ENCODE results near the gene ETV3L. TPM values are rescaled to one million over a fixed set of nuclear protein-coding genes. Genes with fewer than 3 reads are reported as not detected.

The ETV3L gene
- total RNA-seq, 4 donors from 2014 or later: not detected

GRCh38 chr1:157110686-157111085 is 11.1 kb upstream of the ETV3L start:
- in situ Hi-C loops (cut with MboI; ENCODE audit: low sequenced_read_pairs in 4 of 4): no loop called here

DNA sequence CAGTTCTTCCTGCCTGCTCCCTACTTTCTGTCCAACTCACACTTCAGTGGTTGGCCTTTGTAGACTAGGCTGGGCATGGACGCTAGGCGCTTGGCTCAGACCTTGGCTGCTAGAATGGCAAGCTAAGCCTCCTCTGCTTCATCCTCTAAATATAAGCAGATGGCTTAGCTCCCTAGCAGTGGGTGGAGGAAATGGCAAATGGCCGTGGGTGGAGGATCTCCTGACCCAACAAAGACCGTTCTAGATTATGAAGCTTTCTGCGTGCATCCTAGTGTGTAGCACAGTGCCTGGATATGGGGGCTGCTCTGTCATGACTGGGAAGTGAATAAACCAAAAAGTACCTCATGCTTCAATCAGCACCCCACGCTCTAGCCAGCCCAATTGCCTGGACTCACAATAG is 10.4 kb upstream of the ETV3L start:
- DNase-seq (no peak), ATAC-seq (no peak)
- no peaks in the 10 kb centered on the region for H3K36me3 ChIP-seq
- H3K4me1 ChIP-seq: no peaks in the 10 kb centered on the region
- TF ChIP-seq POLR2A (IDR thresholded peaks at IDR 0.05): no peak
- TF ChIP-seq, protein P1, sequence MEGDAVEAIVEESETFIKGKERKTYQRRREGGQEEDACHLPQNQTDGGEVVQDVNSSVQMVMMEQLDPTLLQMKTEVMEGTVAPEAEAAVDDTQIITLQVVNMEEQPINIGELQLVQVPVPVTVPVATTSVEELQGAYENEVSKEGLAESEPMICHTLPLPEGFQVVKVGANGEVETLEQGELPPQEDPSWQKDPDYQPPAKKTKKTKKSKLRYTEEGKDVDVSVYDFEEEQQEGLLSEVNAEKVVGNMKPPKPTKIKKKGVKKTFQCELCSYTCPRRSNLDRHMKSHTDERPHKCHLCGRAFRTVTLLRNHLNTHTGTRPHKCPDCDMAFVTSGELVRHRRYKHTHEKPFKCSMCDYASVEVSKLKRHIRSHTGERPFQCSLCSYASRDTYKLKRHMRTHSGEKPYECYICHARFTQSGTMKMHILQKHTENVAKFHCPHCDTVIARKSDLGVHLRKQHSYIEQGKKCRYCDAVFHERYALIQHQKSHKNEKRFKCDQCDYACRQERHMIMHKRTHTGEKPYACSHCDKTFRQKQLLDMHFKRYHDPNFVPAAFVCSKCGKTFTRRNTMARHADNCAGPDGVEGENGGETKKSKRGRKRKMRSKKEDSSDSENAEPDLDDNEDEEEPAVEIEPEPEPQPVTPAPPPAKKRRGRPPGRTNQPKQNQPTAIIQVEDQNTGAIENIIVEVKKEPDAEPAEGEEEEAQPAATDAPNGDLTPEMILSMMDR (IDR thresholded peaks at IDR 0.05 in 4 of 5, conservative IDR thresholded peaks at IDR 0.05 in 1 of 5): no peak
- in situ Hi-C loops (cut with MboI; ENCODE audit: low sequenced_read_pairs in 4 of 4) (no loop called here), intact Hi-C loops (cut with DNase I; ENCODE audit: low total_unique reads) (no loop called here)
- peaks cover 17 to 26% (median 19%) of the 10 kb centered on the region in 3 donors for H3K27me3 ChIP-seq
- H3K4me3 ChIP-seq: no peak overlapping the region
- no peaks in the 10 kb centered on the region for H3K9me3 ChIP-seq
- H3K27ac ChIP-seq: no peak overlapping the region

More at GRCh38 chr1:157110686-157111085, 11.1 kb upstream of the ETV3L start:
- H3K9me3 ChIP-seq: no peaks in the 10 kb centered on the region
- no peaks in the 10 kb centered on the region for H3K36me3 ChIP-seq
- DNase-seq: no peak
- TF ChIP-seq, protein P1 (IDR thresholded peaks at IDR 0.05 in 4 of 5, conservative IDR thresholded peaks at IDR 0.05 in 1 of 5): no peak
- no peak for TF ChIP-seq POLR2A (IDR thresholded peaks at IDR 0.05)
- H3K27ac ChIP-seq: no peak overlapping the region
- no peak overlapping the region for H3K4me3 ChIP-seq
- peaks cover 17 to 26% (median 19%) of the 10 kb centered on the region in 3 donors for H3K27me3 ChIP-seq
- intact Hi-C loops (cut with DNase I; ENCODE audit: low total_unique reads): no loop called here
- no peak for ATAC-seq
- H3K4me1 ChIP-seq: no peaks in the 10 kb centered on the region

- H3K27me3 ChIP-seq: peaks cover 17 to 26% (median 19%) of the 10 kb centered on the region in 3 donors
- intact Hi-C loops (cut with DNase I; ENCODE audit: low total_unique reads) (no loop called here), in situ Hi-C loops (cut with MboI; ENCODE audit: low sequenced_read_pairs in 4 of 4) (no loop called here)
Measured at GRCh38 chr1:157108448-157108847, 8.8 kb upstream of the ETV3L start.

GRCh38 chr1:157107702-157108101 is 8.1 kb upstream of the ETV3L start:
- Histone ChIP-seq H3K9me3 (no peaks in the 10 kb centered on the region), H3K4me1 (no peaks in the 10 kb centered on the region), H3K36me3 (no peaks in the 10 kb centered on the region), H3K4me3 (no peak overlapping the region), H3K27me3 (peaks cover 17 to 26% (median 19%) of the 10 kb centered on the region in 3 donors), H3K27ac (no peak overlapping the region)
- TF ChIP-seq, protein P1 (IDR thresholded peaks at IDR 0.05 in 4 of 5, conservative IDR thresholded peaks at IDR 0.05 in 1 of 5): no peak
- no peak for TF ChIP-seq POLR2A (IDR thresholded peaks at IDR 0.05)
- no peak for DNase-seq
- intact Hi-C loops (cut with DNase I; ENCODE audit: low total_unique reads): no loop called here
- in situ Hi-C loops (cut with MboI; ENCODE audit: low sequenced_read_pairs in 4 of 4): no loop called here
- ATAC-seq: no peak

More at GRCh38 chr1:157108448-157108847, 8.8 kb upstream of the ETV3L start:
- DNase-seq (no peak), ATAC-seq (no peak)
- Histone ChIP-seq H3K9me3 (no peaks in the 10 kb centered on the region), H3K27ac (no peak overlapping the region), H3K36me3 (no peaks in the 10 kb centered on the region), H3K4me1 (no peaks in the 10 kb centered on the region), H3K4me3 (no peak overlapping the region)
- TF ChIP-seq POLR2A (IDR thresholded peaks at IDR 0.05): no peak
- TF ChIP-seq, protein P1 (IDR thresholded peaks at IDR 0.05 in 4 of 5, conservative IDR thresholded peaks at IDR 0.05 in 1 of 5): no peak

GRCh38 chr1:157106813-157107189 is 7.2 kb upstream of the ETV3L start:
- Histone ChIP-seq H3K27me3 (peaks cover 17 to 22% (median 19%) of the 10 kb centered on the region in 3 donors), H3K4me3 (no peak overlapping the region), H3K27ac (no peak overlapping the region), H3K9me3 (no peaks in the 10 kb centered on the region), H3K4me1 (no peaks in the 10 kb centered on the region), H3K36me3 (no peaks in the 10 kb centered on the region)
- DNase-seq: no peak
- in situ Hi-C loops (cut with MboI; ENCODE audit: low sequenced_read_pairs in 4 of 4) (no loop called here), intact Hi-C loops (cut with DNase I; ENCODE audit: low total_unique reads) (no loop called here)
- ATAC-seq: no peak
- TF ChIP-seq, protein P1 (IDR thresholded peaks at IDR 0.05 in 4 of 5, conservative IDR thresholded peaks at IDR 0.05 in 1 of 5): no peak
- no peak for TF ChIP-seq POLR2A (IDR thresholded peaks at IDR 0.05)

Measured in gastrocnemius medialis (tissue), 4 donors.